ENCODE data around the gene PIGP.

DNA sequence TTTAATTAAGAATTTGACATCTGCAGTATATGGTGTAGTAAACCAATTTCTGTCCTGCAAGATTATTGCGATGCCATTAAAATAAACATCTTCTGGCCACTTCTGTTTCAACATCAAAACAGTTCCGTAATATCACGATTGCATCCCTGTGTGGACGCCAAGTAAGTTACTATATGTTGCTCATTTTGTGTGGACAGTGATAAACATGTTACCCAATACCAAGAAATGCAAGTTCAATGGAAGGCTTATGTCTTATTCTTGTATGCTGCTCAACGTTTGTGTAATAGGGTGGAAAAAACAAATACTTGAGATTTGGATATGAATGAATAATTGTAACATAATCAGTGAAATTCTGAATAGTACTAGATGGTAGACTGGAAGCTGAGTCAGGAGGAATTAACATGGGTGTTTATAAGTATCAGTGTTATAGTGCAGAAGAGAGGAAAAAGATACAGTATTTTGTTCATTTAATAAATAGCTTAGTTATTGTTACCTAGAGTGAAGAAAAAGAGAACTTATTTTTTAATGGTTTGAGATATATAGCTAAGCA is 15.4 kb upstream of the PIGP start:
- TF ChIP-seq, protein P1, sequence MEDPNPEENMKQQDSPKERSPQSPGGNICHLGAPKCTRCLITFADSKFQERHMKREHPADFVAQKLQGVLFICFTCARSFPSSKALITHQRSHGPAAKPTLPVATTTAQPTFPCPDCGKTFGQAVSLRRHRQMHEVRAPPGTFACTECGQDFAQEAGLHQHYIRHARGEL (CRISPR knock-in tag; IDR thresholded peaks at IDR 0.05): no peak
- TF ChIP-seq, protein P2, sequence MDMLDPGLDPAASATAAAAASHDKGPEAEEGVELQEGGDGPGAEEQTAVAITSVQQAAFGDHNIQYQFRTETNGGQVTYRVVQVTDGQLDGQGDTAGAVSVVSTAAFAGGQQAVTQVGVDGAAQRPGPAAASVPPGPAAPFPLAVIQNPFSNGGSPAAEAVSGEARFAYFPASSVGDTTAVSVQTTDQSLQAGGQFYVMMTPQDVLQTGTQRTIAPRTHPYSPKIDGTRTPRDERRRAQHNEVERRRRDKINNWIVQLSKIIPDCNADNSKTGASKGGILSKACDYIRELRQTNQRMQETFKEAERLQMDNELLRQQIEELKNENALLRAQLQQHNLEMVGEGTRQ (IDR thresholded peaks at IDR 0.05; ENCODE audit: low read depth, low read length): no peak
- TF ChIP-seq, protein P2 (CRISPR knock-in tag; IDR thresholded peaks at IDR 0.05; ENCODE audit: borderline replicate concordance): no peak
- TF ChIP-seq, protein P3, sequence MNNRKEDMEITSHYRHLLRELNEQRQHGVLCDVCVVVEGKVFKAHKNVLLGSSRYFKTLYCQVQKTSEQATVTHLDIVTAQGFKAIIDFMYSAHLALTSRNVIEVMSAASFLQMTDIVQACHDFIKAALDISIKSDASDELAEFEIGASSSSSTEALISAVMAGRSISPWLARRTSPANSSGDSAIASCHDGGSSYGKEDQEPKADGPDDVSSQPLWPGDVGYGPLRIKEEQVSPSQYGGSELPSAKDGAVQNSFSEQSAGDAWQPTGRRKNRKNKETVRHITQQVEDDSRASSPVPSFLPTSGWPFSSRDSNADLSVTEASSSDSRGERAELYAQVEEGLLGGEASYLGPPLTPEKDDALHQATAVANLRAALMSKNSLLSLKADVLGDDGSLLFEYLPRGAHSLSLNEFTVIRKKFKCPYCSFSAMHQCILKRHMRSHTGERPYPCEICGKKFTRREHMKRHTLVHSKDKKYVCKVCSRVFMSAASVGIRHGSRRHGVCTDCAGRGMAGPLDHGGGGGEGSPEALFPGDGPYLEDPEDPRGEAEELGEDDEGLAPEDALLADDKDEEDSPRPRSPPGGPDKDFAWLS (CRISPR knock-in tag; IDR thresholded peaks at IDR 0.05; ENCODE audit: borderline replicate concordance): no peak
- TF ChIP-seq, protein P4, sequence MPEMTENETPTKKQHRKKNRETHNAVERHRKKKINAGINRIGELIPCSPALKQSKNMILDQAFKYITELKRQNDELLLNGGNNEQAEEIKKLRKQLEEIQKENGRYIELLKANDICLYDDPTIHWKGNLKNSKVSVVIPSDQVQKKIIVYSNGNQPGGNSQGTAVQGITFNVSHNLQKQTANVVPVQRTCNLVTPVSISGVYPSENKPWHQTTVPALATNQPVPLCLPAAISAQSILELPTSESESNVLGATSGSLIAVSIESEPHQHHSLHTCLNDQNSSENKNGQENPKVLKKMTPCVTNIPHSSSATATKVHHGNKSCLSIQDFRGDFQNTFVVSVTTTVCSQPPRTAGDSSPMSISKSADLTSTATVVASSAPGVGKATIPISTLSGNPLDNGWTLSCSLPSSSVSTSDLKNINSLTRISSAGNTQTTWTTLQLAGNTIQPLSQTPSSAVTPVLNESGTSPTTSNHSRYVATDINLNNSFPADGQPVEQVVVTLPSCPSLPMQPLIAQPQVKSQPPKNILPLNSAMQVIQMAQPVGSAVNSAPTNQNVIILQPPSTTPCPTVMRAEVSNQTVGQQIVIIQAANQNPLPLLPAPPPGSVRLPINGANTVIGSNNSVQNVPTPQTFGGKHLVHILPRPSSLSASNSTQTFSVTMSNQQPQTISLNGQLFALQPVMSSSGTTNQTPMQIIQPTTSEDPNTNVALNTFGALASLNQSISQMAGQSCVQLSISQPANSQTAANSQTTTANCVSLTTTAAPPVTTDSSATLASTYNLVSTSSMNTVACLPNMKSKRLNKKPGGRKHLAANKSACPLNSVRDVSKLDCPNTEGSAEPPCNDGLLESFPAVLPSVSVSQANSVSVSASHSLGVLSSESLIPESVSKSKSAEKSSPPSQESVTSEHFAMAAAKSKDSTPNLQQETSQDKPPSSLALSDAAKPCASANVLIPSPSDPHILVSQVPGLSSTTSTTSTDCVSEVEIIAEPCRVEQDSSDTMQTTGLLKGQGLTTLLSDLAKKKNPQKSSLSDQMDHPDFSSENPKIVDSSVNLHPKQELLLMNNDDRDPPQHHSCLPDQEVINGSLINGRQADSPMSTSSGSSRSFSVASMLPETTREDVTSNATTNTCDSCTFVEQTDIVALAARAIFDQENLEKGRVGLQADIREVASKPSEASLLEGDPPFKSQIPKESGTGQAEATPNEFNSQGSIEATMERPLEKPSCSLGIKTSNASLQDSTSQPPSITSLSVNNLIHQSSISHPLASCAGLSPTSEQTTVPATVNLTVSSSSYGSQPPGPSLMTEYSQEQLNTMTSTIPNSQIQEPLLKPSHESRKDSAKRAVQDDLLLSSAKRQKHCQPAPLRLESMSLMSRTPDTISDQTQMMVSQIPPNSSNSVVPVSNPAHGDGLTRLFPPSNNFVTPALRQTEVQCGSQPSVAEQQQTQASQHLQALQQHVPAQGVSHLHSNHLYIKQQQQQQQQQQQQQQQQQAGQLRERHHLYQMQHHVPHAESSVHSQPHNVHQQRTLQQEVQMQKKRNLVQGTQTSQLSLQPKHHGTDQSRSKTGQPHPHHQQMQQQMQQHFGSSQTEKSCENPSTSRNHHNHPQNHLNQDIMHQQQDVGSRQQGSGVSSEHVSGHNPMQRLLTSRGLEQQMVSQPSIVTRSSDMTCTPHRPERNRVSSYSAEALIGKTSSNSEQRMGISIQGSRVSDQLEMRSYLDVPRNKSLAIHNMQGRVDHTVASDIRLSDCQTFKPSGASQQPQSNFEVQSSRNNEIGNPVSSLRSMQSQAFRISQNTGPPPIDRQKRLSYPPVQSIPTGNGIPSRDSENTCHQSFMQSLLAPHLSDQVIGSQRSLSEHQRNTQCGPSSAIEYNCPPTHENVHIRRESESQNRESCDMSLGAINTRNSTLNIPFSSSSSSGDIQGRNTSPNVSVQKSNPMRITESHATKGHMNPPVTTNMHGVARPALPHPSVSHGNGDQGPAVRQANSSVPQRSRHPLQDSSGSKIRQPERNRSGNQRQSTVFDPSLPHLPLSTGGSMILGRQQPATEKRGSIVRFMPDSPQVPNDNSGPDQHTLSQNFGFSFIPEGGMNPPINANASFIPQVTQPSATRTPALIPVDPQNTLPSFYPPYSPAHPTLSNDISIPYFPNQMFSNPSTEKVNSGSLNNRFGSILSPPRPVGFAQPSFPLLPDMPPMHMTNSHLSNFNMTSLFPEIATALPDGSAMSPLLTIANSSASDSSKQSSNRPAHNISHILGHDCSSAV (CRISPR knock-in tag; IDR thresholded peaks at IDR 0.05; ENCODE audit: borderline replicate concordance): no peak
- TF ChIP-seq DNMT1 (CRISPR knock-in tag; IDR thresholded peaks at IDR 0.05) (no peak), SRSF9 (IDR thresholded peaks at IDR 0.05; ENCODE audit: borderline replicate concordance, insufficient read depth, low read depth, low read length, poor library complexity, severe bottlenecking) (no peak), FOSL2 (CRISPR knock-in tag; IDR thresholded peaks at IDR 0.05) (no peak), EP300 (IDR thresholded peaks at IDR 0.05; ENCODE audit: low read depth in 2 of 2, low read length in 2 of 2) (no peak), EP300 (CRISPR knock-in tag; IDR thresholded peaks at IDR 0.05; ENCODE audit: borderline replicate concordance) (no peak), ZNF530 (CRISPR knock-in tag; IDR thresholded peaks at IDR 0.05; ENCODE audit: low read depth) (no peak), SATB2 (CRISPR knock-in tag; IDR thresholded peaks at IDR 0.05) (no peak)
- TF ChIP-seq, protein P5, sequence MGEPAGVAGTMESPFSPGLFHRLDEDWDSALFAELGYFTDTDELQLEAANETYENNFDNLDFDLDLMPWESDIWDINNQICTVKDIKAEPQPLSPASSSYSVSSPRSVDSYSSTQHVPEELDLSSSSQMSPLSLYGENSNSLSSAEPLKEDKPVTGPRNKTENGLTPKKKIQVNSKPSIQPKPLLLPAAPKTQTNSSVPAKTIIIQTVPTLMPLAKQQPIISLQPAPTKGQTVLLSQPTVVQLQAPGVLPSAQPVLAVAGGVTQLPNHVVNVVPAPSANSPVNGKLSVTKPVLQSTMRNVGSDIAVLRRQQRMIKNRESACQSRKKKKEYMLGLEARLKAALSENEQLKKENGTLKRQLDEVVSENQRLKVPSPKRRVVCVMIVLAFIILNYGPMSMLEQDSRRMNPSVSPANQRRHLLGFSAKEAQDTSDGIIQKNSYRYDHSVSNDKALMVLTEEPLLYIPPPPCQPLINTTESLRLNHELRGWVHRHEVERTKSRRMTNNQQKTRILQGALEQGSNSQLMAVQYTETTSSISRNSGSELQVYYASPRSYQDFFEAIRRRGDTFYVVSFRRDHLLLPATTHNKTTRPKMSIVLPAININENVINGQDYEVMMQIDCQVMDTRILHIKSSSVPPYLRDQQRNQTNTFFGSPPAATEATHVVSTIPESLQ (CRISPR knock-in tag; conservative IDR thresholded peaks at IDR 0.05): no peak
- TF ChIP-seq, protein P6, sequence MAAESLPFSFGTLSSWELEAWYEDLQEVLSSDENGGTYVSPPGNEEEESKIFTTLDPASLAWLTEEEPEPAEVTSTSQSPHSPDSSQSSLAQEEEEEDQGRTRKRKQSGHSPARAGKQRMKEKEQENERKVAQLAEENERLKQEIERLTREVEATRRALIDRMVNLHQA (CRISPR knock-in tag; IDR thresholded peaks at IDR 0.05): no peak
- TF ChIP-seq, protein P7, sequence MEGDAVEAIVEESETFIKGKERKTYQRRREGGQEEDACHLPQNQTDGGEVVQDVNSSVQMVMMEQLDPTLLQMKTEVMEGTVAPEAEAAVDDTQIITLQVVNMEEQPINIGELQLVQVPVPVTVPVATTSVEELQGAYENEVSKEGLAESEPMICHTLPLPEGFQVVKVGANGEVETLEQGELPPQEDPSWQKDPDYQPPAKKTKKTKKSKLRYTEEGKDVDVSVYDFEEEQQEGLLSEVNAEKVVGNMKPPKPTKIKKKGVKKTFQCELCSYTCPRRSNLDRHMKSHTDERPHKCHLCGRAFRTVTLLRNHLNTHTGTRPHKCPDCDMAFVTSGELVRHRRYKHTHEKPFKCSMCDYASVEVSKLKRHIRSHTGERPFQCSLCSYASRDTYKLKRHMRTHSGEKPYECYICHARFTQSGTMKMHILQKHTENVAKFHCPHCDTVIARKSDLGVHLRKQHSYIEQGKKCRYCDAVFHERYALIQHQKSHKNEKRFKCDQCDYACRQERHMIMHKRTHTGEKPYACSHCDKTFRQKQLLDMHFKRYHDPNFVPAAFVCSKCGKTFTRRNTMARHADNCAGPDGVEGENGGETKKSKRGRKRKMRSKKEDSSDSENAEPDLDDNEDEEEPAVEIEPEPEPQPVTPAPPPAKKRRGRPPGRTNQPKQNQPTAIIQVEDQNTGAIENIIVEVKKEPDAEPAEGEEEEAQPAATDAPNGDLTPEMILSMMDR (CRISPR knock-in tag; IDR thresholded peaks at IDR 0.05): no peak
